Cardiac fibroblast (primary cell): ENCODE data around the gene EFCAB10.

Experiments used
- DNase-seq, 2 donors: peaks; one replicate each; pipeline versions ENCODE4 v3.0.0 to v3.0.0-alpha.2; 2010; ENCODE audit warnings: low read depth in 2 of 2
- H3K4me3 ChIP-seq, 2 donors: replicated peaks in 1 of 2; 1 replicate in 1 of 2; 2 replicates in 1 of 2; pipeline ENCODE4 v1.5.1; 2011; ENCODE audit warnings: low read depth in 2 of 2, low read length in 2 of 2, mild to moderate bottlenecking in 2 of 2, moderate library complexity in 1 of 2
- TF ChIP-seq, protein P1 (sequence below): IDR thresholded peaks from one replicate; pipeline ENCODE4 v1.5.1; 2011; ENCODE audit warnings: low read depth, mild to moderate bottlenecking, low read length, inconsistent platforms

Gene EFCAB10

GRCh38 chr7:105581066-105581811, at the start of gene EFCAB10:
TSS of gene EFCAB10 (minus strand) at chr7:105581493. CDS start at chr7:105581463, 30 bp downstream.
- peak within 1 kb of the TSS; percentile 35 to 49 for H3K4me3 ChIP-seq

DNA sequence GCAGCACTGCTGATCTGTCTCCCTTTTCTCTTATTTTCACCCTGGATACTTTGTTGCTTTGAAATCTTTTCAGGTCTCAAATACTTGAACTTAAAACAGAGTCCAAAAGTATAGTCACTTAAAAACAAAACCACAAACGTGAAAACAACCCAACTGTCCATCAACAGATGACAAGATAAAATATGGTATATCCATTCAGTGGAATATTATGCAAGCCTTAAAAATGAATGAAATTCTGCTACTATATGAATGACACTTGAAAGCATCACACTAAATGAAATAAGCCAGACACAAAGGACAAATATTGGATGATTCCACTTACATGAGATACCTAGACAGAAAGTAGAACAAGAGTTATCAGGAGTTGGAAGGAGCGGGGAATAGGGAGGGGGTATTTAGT, 44.7 kb upstream of the EFCAB10 start:
- no peak for DNase-seq
- H3K4me3 ChIP-seq, result no peak overlapping the region
- TF ChIP-seq, protein P1, sequence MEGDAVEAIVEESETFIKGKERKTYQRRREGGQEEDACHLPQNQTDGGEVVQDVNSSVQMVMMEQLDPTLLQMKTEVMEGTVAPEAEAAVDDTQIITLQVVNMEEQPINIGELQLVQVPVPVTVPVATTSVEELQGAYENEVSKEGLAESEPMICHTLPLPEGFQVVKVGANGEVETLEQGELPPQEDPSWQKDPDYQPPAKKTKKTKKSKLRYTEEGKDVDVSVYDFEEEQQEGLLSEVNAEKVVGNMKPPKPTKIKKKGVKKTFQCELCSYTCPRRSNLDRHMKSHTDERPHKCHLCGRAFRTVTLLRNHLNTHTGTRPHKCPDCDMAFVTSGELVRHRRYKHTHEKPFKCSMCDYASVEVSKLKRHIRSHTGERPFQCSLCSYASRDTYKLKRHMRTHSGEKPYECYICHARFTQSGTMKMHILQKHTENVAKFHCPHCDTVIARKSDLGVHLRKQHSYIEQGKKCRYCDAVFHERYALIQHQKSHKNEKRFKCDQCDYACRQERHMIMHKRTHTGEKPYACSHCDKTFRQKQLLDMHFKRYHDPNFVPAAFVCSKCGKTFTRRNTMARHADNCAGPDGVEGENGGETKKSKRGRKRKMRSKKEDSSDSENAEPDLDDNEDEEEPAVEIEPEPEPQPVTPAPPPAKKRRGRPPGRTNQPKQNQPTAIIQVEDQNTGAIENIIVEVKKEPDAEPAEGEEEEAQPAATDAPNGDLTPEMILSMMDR, result no peak

More at GRCh38 chr7:105581066-105581811, at the start of gene EFCAB10:
- TF ChIP-seq, protein P1, result no peak
- peak; percentile 48 to 49 for DNase-seq

- no peak for DNase-seq
- H3K4me3 ChIP-seq, result no peak overlapping the region
- TF ChIP-seq, protein P1, result no peak
Measured at GRCh38 chr7:105623906-105624305, 42.6 kb upstream of the EFCAB10 start.

DNA sequence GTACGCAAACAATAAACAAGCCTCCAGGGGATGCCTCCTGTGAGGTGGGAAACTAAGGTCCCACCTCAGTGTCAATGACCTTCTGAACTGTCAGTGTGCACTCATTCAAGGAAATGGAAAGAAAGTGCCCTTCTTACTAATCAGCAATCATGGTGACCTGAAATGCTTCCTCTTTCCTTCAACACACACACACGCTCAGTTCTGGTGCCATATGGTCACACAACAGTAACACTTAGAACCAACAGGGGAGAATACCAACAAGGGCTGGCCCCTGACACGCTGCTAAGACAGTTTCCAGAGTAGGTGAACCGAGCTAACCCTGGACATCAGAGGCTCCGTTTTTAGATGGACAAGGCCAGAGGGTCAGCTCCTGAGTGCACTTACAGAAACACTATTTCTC, 42.1 kb upstream of the EFCAB10 start:
- TF ChIP-seq, protein P1, result no peak
- no peak for DNase-seq
- H3K4me3 ChIP-seq, result no peak overlapping the region

DNA sequence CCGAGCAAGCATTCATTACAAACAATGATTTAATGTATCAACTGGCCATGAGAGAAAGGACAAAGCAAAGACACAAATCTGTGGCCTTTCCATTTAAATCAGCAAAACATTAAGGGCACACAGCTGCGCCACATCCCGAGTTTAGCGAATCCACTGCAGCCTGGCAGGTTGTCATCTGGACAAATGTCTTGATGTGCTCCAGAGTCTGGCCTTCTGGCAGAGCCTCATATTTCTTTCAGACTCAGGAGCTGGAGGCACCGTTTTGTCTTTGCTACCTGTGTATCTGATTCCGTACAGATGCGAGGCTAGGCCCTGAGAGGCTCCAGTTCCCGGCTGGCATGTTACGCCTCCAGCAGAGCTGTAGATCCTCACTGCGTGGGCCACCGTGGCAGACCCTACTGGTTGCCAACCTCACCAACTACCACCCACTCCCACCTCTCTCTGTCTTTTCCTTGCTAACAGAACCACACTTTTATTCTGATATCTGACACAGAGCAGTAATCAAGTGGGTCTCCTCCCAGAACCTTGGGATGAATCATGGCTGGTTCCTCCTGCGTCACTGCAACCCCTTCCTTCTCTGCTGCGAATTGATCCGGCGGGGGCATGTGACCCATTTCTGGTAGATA, 40.9 kb upstream of the EFCAB10 start:
- no peak overlapping the region for H3K4me3 ChIP-seq
- TF ChIP-seq, protein P1, result no peak
- no peak for DNase-seq

DNA sequence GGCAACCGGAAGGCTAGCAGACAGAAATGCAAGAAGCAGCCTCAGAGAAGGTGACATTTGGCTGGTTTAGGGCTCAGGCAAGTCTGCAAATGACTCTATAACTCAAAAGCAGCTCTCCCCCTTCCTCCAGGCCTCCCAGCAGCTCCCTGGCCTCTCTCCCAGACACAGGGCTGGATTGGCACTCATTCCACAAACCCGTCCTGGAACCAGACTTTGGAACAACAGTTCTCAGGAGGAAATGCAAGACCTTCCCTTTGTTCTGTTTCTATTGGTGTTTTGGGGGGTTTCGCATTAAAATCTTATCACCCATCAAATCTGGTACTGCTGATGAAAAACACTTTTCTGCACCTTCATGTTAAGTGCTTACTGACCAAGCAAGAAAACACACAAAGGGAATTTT, 40.3 kb upstream of the EFCAB10 start:
- H3K4me3 ChIP-seq, result no peak overlapping the region
- TF ChIP-seq, protein P1, result no peak
- peak in 1 of 2 donors; percentile 74 for DNase-seq
